ENCODE measurements around the gene CDADC1.

- TF ChIP-seq CTCF (conservative IDR thresholded peaks at IDR 0.05 in 1 of 2, IDR thresholded peaks at IDR 0.05 in 1 of 2; ENCODE audit: low read depth in 1 of 2, low read length in 2 of 2) (no peak), EZH2 (IDR thresholded peaks at IDR 0.05; ENCODE audit: low read length, missing control alignments) (no peak)
These were observed 82.3 kb downstream of the CDADC1 start for GRCh38 chr13:49329831-49330545.
